CD14-positive monocyte (primary cell): ENCODE measurements around the gene STIM1. TPM values are rescaled to one million over a fixed set of nuclear protein-coding genes. Genes with fewer than 3 reads are reported as not detected.
"Not testable (repeated sequence)": the region's sequence is repeated elsewhere in the genome, so short reads cannot be mapped to it uniquely, and the experiment has no call there.

Experiments used
- DNase-seq, 3 donors: peaks; one replicate each; pipeline ENCODE4 v3.0.0-alpha.2; 2011 to 2022
- H2AFZ ChIP-seq: 2 replicates; pipeline ENCODE4 v1.6.0; 2012; ENCODE audit warnings: mild to moderate bottlenecking, low read depth, low read length, inconsistent platforms; ENCODE audit not compliant: insufficient read depth, poor library complexity, severe bottlenecking
- H3K27ac ChIP-seq, 2 donors: 1 replicate in 1 of 2; 2 replicates in 1 of 2; pipeline ENCODE4 v1.5.1; 2012 to 2013; ENCODE audit warnings: low read length in 2 of 2, control low read depth in 1 of 2, inconsistent platforms in 1 of 2, low read depth in 1 of 2, mild to moderate bottlenecking in 1 of 2
- H3K27me3 ChIP-seq, 2 donors: one replicate each; pipeline versions ENCODE4 v1.6.0 to v1.6.1; 2011 to 2013; ENCODE audit warnings: low read length in 2 of 2; ENCODE audit not compliant: control insufficient read depth in 2 of 2, insufficient read depth in 2 of 2
- H3K36me3 ChIP-seq, 2 donors: replicated peaks in 1 of 2; 1 replicate in 1 of 2; 2 replicates in 1 of 2; pipeline versions ENCODE4 v1.5.1 to v1.6.1; 2012 to 2013; ENCODE audit warnings: low read length in 2 of 2, control low read depth in 1 of 2, inconsistent platforms in 1 of 2, mild to moderate bottlenecking in 1 of 2; ENCODE audit not compliant: insufficient read depth in 2 of 2, control insufficient read depth in 1 of 2
- H3K4me1 ChIP-seq, 2 donors: 1 replicate in 1 of 2; 2 replicates in 1 of 2; pipeline versions ENCODE4 v1.5.1 to v1.6.1; 2012 to 2013; ENCODE audit warnings: low read length in 2 of 2, control low read depth in 1 of 2, inconsistent platforms in 1 of 2, mild to moderate bottlenecking in 1 of 2, moderate library complexity in 1 of 2; ENCODE audit not compliant: insufficient read depth in 2 of 2, control insufficient read depth in 1 of 2
- H3K4me2 ChIP-seq: replicated peaks from 2 replicates; pipeline ENCODE3; 2012; ENCODE audit warnings: low read length, moderate library complexity, mild to moderate bottlenecking; ENCODE audit not compliant: poor library complexity, severe bottlenecking; ENCODE audit errors: extremely low read depth
- H3K4me3 ChIP-seq, 3 experiments: fragments of 200-600 bp in 1 of 3; sonication (generic) in 1 of 3; replicated peaks in 1 of 3; 1 replicate in 2 of 3; 2 replicates in 1 of 3; pipeline ENCODE4 v1.5.1; 2011 to 2013; ENCODE audit warnings: low read length in 3 of 3, mild to moderate bottlenecking in 3 of 3, control low read depth in 2 of 3, low read depth in 2 of 3, inconsistent platforms in 1 of 3, moderate library complexity in 1 of 3
- H3K79me2 ChIP-seq: 2 replicates; pipeline ENCODE4 v1.6.0; 2012; ENCODE audit warnings: mild to moderate bottlenecking, control low read depth, inconsistent platforms, low read length, moderate library complexity; ENCODE audit not compliant: insufficient read depth
- H3K9ac ChIP-seq: 2 replicates; pipeline ENCODE4 v1.6.0; 2017; ENCODE audit warnings: low read length, mild to moderate bottlenecking; ENCODE audit not compliant: insufficient read depth, poor library complexity, severe bottlenecking
- H3K9me3 ChIP-seq, 2 donors: replicated peaks in 1 of 2; 1 replicate in 1 of 2; 2 replicates in 1 of 2; pipeline versions ENCODE4 v1.5.1 to v1.6.1; 2012 to 2013; ENCODE audit warnings: low read length in 2 of 2, control low read depth in 1 of 2; ENCODE audit not compliant: control insufficient read depth in 1 of 2, insufficient read depth in 1 of 2
- H4K20me1 ChIP-seq: 2 replicates; pipeline ENCODE4 v1.6.0; 2012; ENCODE audit warnings: mild to moderate bottlenecking, low read length, control low read depth, moderate library complexity; ENCODE audit not compliant: insufficient read depth
- H3K27ac Mint-ChIP-seq, 7 donors: one replicate each; pipeline ENCODE4 v1.8.0; 2020; ENCODE audit warnings: mild to moderate bottlenecking in 7 of 7, mixed read lengths in 7 of 7, moderate library complexity in 6 of 7, inconsistent platforms in 2 of 7
- H3K27me3 Mint-ChIP-seq, 3 donors: one replicate each; pipeline ENCODE4 v1.8.0; 2021 to 2022; ENCODE audit warnings: low read depth in 3 of 3, mild to moderate bottlenecking in 3 of 3, mixed read lengths in 3 of 3, moderate library complexity in 3 of 3, inconsistent platforms in 1 of 3
- H3K36me3 Mint-ChIP-seq, 2 donors: one replicate each; pipeline ENCODE4 v1.8.0; 2020; ENCODE audit warnings: mixed read lengths in 2 of 2, inconsistent platforms in 1 of 2, mild to moderate bottlenecking in 1 of 2
- H3K4me1 Mint-ChIP-seq: one replicate; pipeline ENCODE4 v1.8.0; 2020; ENCODE audit warnings: mild to moderate bottlenecking, mixed read lengths
- H3K4me3 Mint-ChIP-seq, 2 donors: one replicate each; pipeline ENCODE4 v1.8.0; 2020; ENCODE audit warnings: mild to moderate bottlenecking in 2 of 2, mixed read lengths in 2 of 2, moderate library complexity in 1 of 2
- H3K9me3 Mint-ChIP-seq, 7 donors: one replicate each; pipeline ENCODE4 v1.8.0; 2020 to 2022; ENCODE audit warnings: mixed read lengths in 7 of 7, mild to moderate bottlenecking in 6 of 7, moderate library complexity in 6 of 7, inconsistent platforms in 2 of 7
- WGBS: methylation state at CpG from one replicate; pipeline ENCODE4 v1.1.5; 2013; ENCODE audit warnings: missing lambda C conversion rate; ENCODE audit not compliant: insufficient coverage; 5-methylcytosine and 5-hydroxymethylcytosine counted together
- intact Hi-C, 2 donors: fragments of 100-400 bp; cut with micrococcal nuclease; formaldehyde crosslinking; loops; one replicate each; pipeline versions ENCODE4 v1.15.0 to v1.15.1; 2023
- polyA plus RNA-seq, 3 donors: library from polyadenylated mRNA; depleted of rRNA in 1 of 3; unstranded in 2 of 3; stranded (reverse) in 1 of 3; fragments of 300-500 nt in 2 of 3; fragments of >200 nt in 1 of 3; fragmentation: Illumina TruSeq in 2 of 3; gene quantifications; 1 replicate in 2 of 3; 2 replicates in 1 of 3; pipeline ENCODE4 v1.2.3, GENCODE V29; 2012 to 2021
- TF ChIP-seq, protein P1 (sequence below): fragments of 200-600 bp; IDR thresholded peaks from one replicate; pipeline ENCODE4 v1.8.0; 2022; ENCODE audit warnings: antibody characterized with exemption, mild to moderate bottlenecking

Gene STIM1
- polyA plus RNA-seq, 3 donors = 14.0 to 68.6 (median 21.0) TPM

DNA sequence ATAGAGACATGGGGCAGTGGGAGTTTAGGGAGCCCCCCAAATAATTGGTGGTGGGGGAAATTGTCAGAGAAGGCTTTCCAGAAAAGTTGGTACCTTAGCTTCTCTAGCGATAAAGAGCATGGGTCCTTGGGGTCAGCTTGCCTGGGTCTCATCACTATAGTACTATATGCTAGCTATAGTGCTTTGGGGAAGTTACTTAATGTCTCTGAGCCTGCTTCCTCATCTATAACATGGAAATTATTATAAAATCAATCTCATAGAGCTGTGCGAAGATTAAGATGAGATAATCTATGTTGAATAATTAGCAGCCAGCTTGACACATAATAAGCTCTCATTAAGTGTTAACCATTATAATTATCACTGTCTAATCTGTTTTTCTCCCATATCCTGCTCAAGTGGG is 41.2 kb downstream of the STIM1 start:
- Histone ChIP-seq H3K4me2 (peak overlapping the region; percentile 3), H3K36me3 (no peaks in the 10 kb centered on the region), H3K27me3 (no peaks in the 10 kb centered on the region), H2AFZ (no peak overlapping the region), H3K4me3 (peak overlapping the region in 1 of 3 experiments; percentile 19), H3K79me2 (peaks cover 64% of the 10 kb centered on the region), H3K4me1 (peaks cover 63 to 68% of the 10 kb centered on the region in 2 donors), H3K9ac (no peak overlapping the region), H3K9me3 (no peaks in the 10 kb centered on the region), H3K27ac (peak overlapping the region in 1 of 2 donors; percentile 78), H4K20me1 (no peaks in the 10 kb centered on the region)
- Mint-ChIP-seq H3K9me3 (peaks cover 0 to 2% (median 0%) of the 10 kb centered on the region in 7 donors), H3K27ac (peak overlapping the region; percentile 81 to 99 (median 89)), H3K4me1 (peaks cover 65% of the 10 kb centered on the region), H3K27me3 (no peaks in the 10 kb centered on the region), H3K36me3 (peaks cover 5 to 6% of the 10 kb centered on the region in 2 donors), H3K4me3 (peak overlapping the region in 1 of 2 donors; percentile 57)
- intact Hi-C loops = no loop called here
- TF ChIP-seq, protein P1, sequence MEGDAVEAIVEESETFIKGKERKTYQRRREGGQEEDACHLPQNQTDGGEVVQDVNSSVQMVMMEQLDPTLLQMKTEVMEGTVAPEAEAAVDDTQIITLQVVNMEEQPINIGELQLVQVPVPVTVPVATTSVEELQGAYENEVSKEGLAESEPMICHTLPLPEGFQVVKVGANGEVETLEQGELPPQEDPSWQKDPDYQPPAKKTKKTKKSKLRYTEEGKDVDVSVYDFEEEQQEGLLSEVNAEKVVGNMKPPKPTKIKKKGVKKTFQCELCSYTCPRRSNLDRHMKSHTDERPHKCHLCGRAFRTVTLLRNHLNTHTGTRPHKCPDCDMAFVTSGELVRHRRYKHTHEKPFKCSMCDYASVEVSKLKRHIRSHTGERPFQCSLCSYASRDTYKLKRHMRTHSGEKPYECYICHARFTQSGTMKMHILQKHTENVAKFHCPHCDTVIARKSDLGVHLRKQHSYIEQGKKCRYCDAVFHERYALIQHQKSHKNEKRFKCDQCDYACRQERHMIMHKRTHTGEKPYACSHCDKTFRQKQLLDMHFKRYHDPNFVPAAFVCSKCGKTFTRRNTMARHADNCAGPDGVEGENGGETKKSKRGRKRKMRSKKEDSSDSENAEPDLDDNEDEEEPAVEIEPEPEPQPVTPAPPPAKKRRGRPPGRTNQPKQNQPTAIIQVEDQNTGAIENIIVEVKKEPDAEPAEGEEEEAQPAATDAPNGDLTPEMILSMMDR = no peak
- WGBS = no CpG with 5 or more reads among the region's 2 CpGs
- peak in 1 of 3 donors; percentile 64 for DNase-seq

DNA sequence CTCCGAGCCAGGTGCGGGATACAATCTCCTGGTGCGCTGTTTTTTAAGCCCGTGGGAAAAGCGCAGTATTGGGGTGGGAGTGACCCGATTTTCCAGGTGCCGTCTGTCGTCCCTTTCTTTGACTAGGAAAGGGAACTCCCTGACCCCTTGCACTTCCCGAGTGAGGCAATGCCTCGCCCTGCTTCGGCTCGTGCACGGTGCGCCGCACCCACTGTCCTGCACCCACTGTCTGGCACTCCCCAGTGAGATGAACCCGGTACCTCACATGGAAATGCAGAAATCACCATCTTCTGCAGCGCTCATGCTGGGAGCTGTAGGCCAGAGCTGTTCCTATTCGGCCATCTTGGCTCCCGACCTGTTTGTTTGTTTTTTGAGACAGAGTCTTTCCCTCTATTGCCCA is 44.8 kb downstream of the STIM1 start:
- peak overlapping the region; percentile 63 to 79 for H3K27ac ChIP-seq
- H3K27ac Mint-ChIP-seq = peak overlapping the region; percentile 24 to 91 (median 85)
- H3K4me3 Mint-ChIP-seq = peak overlapping the region in 1 of 2 donors; percentile 62

More for the DNA sequence above, 44.8 kb downstream of the STIM1 start:
- H2AFZ ChIP-seq, H3K27me3 ChIP-seq, H3K36me3 Mint-ChIP-seq, H3K36me3 ChIP-seq, DNase-seq, H3K9ac ChIP-seq, H3K9me3 Mint-ChIP-seq, H3K4me2 ChIP-seq, H3K27me3 Mint-ChIP-seq, H3K9me3 ChIP-seq: not testable (repeated sequence)
- Histone ChIP-seq H3K4me1 (peaks cover 72 to 75% of the 10 kb centered on the region in 2 donors), H4K20me1 (peaks cover 16% of the 10 kb centered on the region), H3K79me2 (peaks cover 70% of the 10 kb centered on the region), H3K4me3 (peak overlapping the region in 1 of 3 experiments; percentile 36)
- peaks cover 70% of the 10 kb centered on the region for H3K4me1 Mint-ChIP-seq
- intact Hi-C loops = loop anchor here in 1 of 2 donors (5.0 kb wide), 1 partner anchor 43 kb away; the partner anchor contains the start of gene STIM1
- 38% methylated on average over 11 of the region's 19 CpGs for WGBS
